ENCODE results near the gene ANKRD50. TPM values are rescaled to one million over a fixed set of nuclear protein-coding genes. Genes with fewer than 3 reads are reported as not detected.

Gene ANKRD50
- total and polyA plus RNA-seq, 2 of the 4 experiments (the other 2 are of a cell fraction), result 8.1 to 35.3 TPM

- TF ChIP-seq NFE2L2 (IDR thresholded peaks at IDR 0.05; ENCODE audit: low read depth, low read length) (no peak), FOS (IDR thresholded peaks at IDR 0.05; ENCODE audit: low read depth, low read length) (0 out of 2 replicates have a peak, but pooled peaks have one; percentile 7), CHD1 (IDR thresholded peaks at IDR 0.05; ENCODE audit: low read depth, low read length) (no peak), RCOR1 (IDR thresholded peaks at IDR 0.05; ENCODE audit: insufficient replicate concordance, low read length) (no peak), RFX5 (IDR thresholded peaks at IDR 0.05; ENCODE audit: low read depth, low read length) (no peak), SMC3 (IDR thresholded peaks at IDR 0.05; ENCODE audit: low read depth, low read length) (no peak), MAFK (IDR thresholded peaks at IDR 0.05; ENCODE audit: low read depth, low read length) (no peak), POLR2A (IDR thresholded peaks at IDR 0.05; ENCODE audit: low read depth, low read length) (no peak), MXI1 (IDR thresholded peaks at IDR 0.05; ENCODE audit: borderline replicate concordance, low read depth, low read length) (no peak)
These were observed 44.6 kb upstream of the ANKRD50 start (continued) for GRCh38 chr4:124757126-124757525.

DNA sequence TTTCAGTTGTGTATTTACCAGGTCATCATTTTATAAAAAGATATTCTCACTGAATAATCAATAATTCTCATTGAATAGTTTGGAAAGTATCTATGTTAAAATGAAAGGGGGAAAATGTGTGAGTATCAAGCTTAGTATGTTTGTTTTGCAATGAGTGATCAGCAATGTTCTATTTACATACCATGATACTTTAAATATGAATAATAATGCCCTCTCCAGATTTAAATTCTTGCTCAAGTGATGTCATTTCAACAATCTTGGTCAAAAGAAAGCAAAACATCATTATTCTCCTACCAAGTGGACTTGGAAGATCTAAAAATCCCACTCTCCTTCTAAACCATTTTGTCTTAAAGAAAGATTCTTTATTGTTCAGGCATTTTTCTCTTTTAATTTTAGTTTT, 42.1 kb upstream of the ANKRD50 start:
- no peak overlapping the region for H3K9ac ChIP-seq (ENCODE audit: low read depth, low read length)
- H3K36me3 ChIP-seq (ENCODE audit: control insufficient read depth, insufficient read depth, low read length), result no peaks in the 10 kb centered on the region
- no peak overlapping the region for H3K4ac ChIP-seq (ENCODE audit: low read depth, low read length)
- H3K14ac ChIP-seq (replicated peaks; ENCODE audit: low read depth, low read length), result no peak overlapping the region
- no peaks in the 10 kb centered on the region for H3K9me1 ChIP-seq (ENCODE audit: insufficient read depth, low read length)
- H3K23ac ChIP-seq (ENCODE audit: low read depth, low read length), result no peak overlapping the region
- peak overlapping the region; percentile 10; the same call in 1 of the 2 replicates for H3K4me2 ChIP-seq (ENCODE audit: low read depth, low read length)
- dilution Hi-C loops (cut with HindIII; ENCODE audit: low sequenced_read_pairs, unreplicated experiment), result no loop called here
- H2BK15ac ChIP-seq (ENCODE audit: low read depth, low read length), result no peak overlapping the region
- BruUV-seq (replicated peaks), result no TSS peak
- H3K27me3 ChIP-seq (ENCODE audit: control insufficient read depth, insufficient read depth, low read length), result no peaks in the 10 kb centered on the region
- H3K79me1 ChIP-seq (ENCODE audit: low read depth in 1 of 2, low read length in 2 of 2), result no peaks in the 10 kb centered on the region
- H3K9me3 ChIP-seq (ENCODE audit: control insufficient read depth, insufficient read depth, low read length), result no peaks in the 10 kb centered on the region
- no peak overlapping the region for H2BK120ac ChIP-seq (ENCODE audit: low read depth, low read length)
- H2BK20ac ChIP-seq (ENCODE audit: low read depth, low read length), result no peak overlapping the region; the same call in 1 of the 2 replicates
- no peak overlapping the region for H2AFZ ChIP-seq (replicated peaks; ENCODE audit: low read length, poor library complexity)
- TF ChIP-seq MXI1 (IDR thresholded peaks at IDR 0.05; ENCODE audit: borderline replicate concordance, low read depth, low read length), result no peak
- no peak for TF ChIP-seq RAD21 (IDR thresholded peaks at IDR 0.05; ENCODE audit: low read length)
- no peak for TF ChIP-seq MAZ (IDR thresholded peaks at IDR 0.05; ENCODE audit: borderline replicate concordance, low read depth, low read length)
- TF ChIP-seq CHD1 (IDR thresholded peaks at IDR 0.05; ENCODE audit: low read depth, low read length), result no peak
- 0 out of 2 replicates have a peak, but pooled peaks have one; percentile 7 for TF ChIP-seq MAFK (IDR thresholded peaks at IDR 0.05; ENCODE audit: low read depth, low read length)
- peak; percentile 71 for TF ChIP-seq CEBPB (IDR thresholded peaks at IDR 0.05; ENCODE audit: low read depth, low read length)
- TF ChIP-seq SMC3 (IDR thresholded peaks at IDR 0.05; ENCODE audit: low read depth, low read length), result no peak
- peak overlapping the region in 1 of 2 experiments; percentile 82; a peak in 1 of 4 replicates for H4K8ac ChIP-seq (ENCODE audit: low read depth in 2 of 2, low read length in 2 of 2)
- no peak overlapping the region for H3K18ac ChIP-seq (ENCODE audit: low read depth, low read length)
- ATAC-seq (ENCODE audit: low read depth) (peak; percentile 64), DNase-seq (peak; percentile 70)
- H2AK5ac ChIP-seq (ENCODE audit: low read depth, low read length), result no peak overlapping the region
- no peak overlapping the region for H4K5ac ChIP-seq (ENCODE audit: low read depth, low read length)
- no peaks in the 10 kb centered on the region for H4K20me1 ChIP-seq (ENCODE audit: insufficient read depth, low read length)
- ChIA-PET POLR2A (ENCODE audit: unreplicated experiment) (interaction anchor here (0.6 kb wide), 1 partner anchor 182 kb away, joined by 4 read pairs; no protein-coding TSS in a partner anchor), CTCF (no interaction called here)
- H3K56ac ChIP-seq (ENCODE audit: extremely low read depth, insufficient read depth, low read length), result no peak overlapping the region
- in situ Hi-C loops (cut with MboI; ENCODE audit: low sequenced_read_pairs), result no loop called here
- no peak overlapping the region for H3K4me3 ChIP-seq (ENCODE audit: insufficient read depth, low read depth, low read length)
- intact Hi-C loops (cut with micrococcal nuclease), result no loop called here
- peak overlapping the region; percentile 78; the same call in 1 of the 2 replicates for H3K27ac ChIP-seq (ENCODE audit: insufficient read depth, low read length)
- no peak overlapping the region for H2AK9ac ChIP-seq (replicated peaks; ENCODE audit: low read depth, low read length, poor library complexity)
- peak overlapping the region; percentile 77 for H2BK5ac ChIP-seq (ENCODE audit: low read depth, low read length, poor library complexity, severe bottlenecking)
- H4K91ac ChIP-seq (ENCODE audit: insufficient read depth, low read depth, low read length), result no peak overlapping the region
- peaks cover 8% of the 10 kb centered on the region for H3K4me1 ChIP-seq (ENCODE audit: control insufficient read depth, insufficient read depth, low read length)

Measured in IMR-90 (cell line).